GM12801 (cell line): ENCODE measurements around the gene KLF13.

Experiments used
- TF ChIP-seq, protein P1 (sequence below): IDR thresholded peaks from one replicate; pipeline ENCODE4 v1.5.1; 2011; ENCODE audit warnings: control low read depth; ENCODE audit not compliant: insufficient read length; ENCODE audit errors: extremely low read depth

Gene KLF13

DNA sequence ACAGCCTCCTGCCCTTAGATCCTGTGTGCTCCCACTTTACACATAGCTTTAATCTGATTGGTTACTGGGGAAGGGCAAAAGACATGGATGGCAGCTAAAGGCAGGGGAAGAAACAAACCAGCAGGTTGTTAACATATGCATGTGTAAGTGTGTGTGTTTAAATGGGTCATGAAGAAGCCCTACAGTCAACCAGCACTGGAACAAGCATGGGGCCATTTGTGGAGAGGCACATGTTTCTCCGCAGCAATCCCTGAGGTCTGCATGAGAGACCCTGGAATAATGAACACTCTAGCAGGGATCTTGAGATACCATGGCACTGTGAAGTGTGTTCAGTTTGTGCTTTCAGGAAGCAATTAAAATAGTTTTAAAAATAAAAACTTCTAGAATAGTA is 6.0 kb downstream of the KLF13 start:
- TF ChIP-seq, protein P1, sequence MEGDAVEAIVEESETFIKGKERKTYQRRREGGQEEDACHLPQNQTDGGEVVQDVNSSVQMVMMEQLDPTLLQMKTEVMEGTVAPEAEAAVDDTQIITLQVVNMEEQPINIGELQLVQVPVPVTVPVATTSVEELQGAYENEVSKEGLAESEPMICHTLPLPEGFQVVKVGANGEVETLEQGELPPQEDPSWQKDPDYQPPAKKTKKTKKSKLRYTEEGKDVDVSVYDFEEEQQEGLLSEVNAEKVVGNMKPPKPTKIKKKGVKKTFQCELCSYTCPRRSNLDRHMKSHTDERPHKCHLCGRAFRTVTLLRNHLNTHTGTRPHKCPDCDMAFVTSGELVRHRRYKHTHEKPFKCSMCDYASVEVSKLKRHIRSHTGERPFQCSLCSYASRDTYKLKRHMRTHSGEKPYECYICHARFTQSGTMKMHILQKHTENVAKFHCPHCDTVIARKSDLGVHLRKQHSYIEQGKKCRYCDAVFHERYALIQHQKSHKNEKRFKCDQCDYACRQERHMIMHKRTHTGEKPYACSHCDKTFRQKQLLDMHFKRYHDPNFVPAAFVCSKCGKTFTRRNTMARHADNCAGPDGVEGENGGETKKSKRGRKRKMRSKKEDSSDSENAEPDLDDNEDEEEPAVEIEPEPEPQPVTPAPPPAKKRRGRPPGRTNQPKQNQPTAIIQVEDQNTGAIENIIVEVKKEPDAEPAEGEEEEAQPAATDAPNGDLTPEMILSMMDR: no peak

- TF ChIP-seq, protein P1: no peak
Measured at GRCh38 chr15:31333119-31333518, 6.5 kb downstream of the KLF13 start.

DNA sequence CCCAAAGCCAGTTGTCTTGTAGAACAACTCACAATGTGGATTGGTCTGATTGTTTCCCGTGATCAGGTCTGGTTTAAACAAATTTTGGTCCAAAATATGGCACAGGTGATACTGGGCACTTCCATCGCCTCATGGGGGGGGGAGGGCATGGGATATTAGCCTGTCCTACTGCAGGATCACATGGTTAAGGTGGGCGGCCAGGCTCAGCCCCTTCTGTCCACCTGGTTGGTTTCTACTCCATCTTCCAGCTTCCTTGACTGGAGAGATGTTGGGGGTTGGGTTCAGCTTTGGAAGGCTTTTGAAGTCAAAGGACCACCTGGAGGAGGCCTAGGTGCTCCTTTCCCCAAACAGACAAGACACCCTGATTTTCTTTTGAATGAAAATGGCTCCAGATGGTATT is 7.2 kb downstream of the KLF13 start:
- TF ChIP-seq, protein P1: no peak

GRCh38 chr15:31335989-31336592 is 9.5 kb downstream of the KLF13 start:
- TF ChIP-seq, protein P1: no peak

GRCh38 chr15:31336593-31337295 is 10.1 kb downstream of the KLF13 start:
- TF ChIP-seq, protein P1: no peak

DNA sequence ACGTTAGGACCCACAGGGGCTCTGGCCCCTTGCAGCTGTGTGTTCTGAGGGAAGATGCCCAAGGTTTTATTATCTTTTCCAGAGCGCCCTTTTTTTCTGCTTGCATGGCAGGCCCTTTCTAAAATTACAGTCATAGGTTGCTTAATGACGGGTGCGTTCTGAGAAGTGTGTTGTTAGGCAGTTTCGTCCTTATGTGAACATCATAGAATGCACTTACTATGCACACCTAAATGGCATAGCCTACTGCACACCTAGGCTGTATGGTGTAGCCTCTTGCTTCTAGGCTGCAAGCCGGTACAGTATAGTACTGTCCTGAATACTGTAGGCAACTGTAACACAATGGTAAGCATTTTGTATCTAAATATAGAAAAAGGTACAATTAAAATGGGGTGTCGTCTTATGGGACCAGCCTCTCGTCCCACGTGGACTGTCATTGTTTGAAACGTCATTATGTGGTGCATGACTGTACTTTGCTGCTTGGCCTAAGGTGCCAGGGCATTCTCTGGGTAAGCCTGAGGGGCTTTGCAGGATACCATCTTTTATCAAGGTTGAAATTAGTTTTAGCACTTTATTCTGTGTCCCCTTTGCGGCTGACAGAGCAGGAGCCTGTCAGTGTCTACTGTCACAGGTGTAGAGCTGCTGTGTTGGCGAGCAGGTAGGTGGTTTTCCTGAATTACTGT is 10.9 kb downstream of the KLF13 start:
- TF ChIP-seq, protein P1: no peak

DNA sequence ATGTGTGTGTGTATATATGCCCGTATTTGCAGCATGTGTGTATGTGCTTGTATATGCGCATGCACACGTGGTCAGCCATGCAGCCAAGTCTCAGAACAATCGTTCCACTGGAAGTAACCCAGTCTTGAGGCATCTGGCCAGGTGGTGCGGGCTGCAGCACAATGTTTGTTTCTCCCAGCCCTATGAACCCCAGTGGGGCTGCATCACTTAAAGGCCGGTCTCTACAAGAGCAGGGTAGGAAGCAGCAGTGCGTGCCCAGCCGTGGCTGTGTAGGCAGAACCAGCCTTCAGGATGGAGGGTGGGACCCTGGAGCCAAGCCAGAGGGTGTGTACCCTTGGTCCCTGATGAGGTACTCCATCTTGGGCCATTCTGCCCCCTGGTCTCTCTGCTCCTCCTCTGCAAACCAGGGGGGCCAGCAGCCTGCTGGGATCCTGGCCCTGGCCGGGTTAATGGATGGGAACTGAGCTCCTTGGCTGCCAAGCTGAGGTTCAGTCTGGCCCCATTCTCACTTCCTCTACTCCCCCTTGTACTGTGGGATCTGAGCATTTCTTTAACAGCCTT is 11.8 kb downstream of the KLF13 start:
- TF ChIP-seq, protein P1: no peak
